ENCODE results near the gene RASEF. TPM values are rescaled to one million over a fixed set of nuclear protein-coding genes. Genes with fewer than 3 reads are reported as not detected.

RASEF gene
- polyA plus RNA-seq, 1 experiment: 0.05 TPM

GRCh38 chr9:83041771-83042170 is 21.2 kb downstream of the RASEF start:
- no peak overlapping the region for H3K27ac ChIP-seq (ENCODE audit: low read depth, low read length)

GRCh38 chr9:83039303-83039702 is 23.6 kb downstream of the RASEF start:
- no peak overlapping the region for H3K27ac ChIP-seq (ENCODE audit: low read depth, low read length)
- no peaks in the 10 kb centered on the region for H3K27me3 ChIP-seq (ENCODE audit: control insufficient read depth, insufficient read depth, low read length)
- ChIA-PET POLR2A (no interaction called here), CTCF (no interaction called here)
- no peaks in the 10 kb centered on the region for H3K9me3 ChIP-seq (ENCODE audit: control insufficient read depth, insufficient read depth, low read length)
- DNase-seq (ENCODE audit: low read depth, low spot score): no peak
- no peak overlapping the region for H3K4me3 ChIP-seq (ENCODE audit: low read depth, low read length)
- no peak for TF ChIP-seq CTCF (IDR thresholded peaks at IDR 0.05; ENCODE audit: low read depth, low read length)

More at GRCh38 chr9:83041771-83042170, 21.2 kb downstream of the RASEF start:
- no peak for DNase-seq (ENCODE audit: low read depth, low spot score)
- Histone ChIP-seq H3K27me3 (ENCODE audit: control insufficient read depth, insufficient read depth, low read length) (peaks cover 6% of the 10 kb centered on the region), H3K4me3 (ENCODE audit: low read depth, low read length) (no peak overlapping the region), H3K9me3 (ENCODE audit: control insufficient read depth, insufficient read depth, low read length) (no peaks in the 10 kb centered on the region)
- ChIA-PET CTCF (interaction anchor here (0.7 kb wide), 1 partner anchor 21 kb away, joined by 3 read pairs; no protein-coding TSS in a partner anchor), POLR2A (no interaction called here)
- TF ChIP-seq CTCF (IDR thresholded peaks at IDR 0.05; ENCODE audit: low read depth, low read length): no peak

- no peak for TF ChIP-seq CTCF (IDR thresholded peaks at IDR 0.05; ENCODE audit: low read depth, low read length)
- no peak overlapping the region for H3K4me3 ChIP-seq (ENCODE audit: low read depth, low read length)
- H3K27me3 ChIP-seq (ENCODE audit: control insufficient read depth, insufficient read depth, low read length): no peaks in the 10 kb centered on the region
- no peak for DNase-seq (ENCODE audit: low read depth, low spot score)
- no peak overlapping the region for H3K27ac ChIP-seq (ENCODE audit: low read depth, low read length)
- CTCF ChIA-PET: no interaction called here
- H3K9me3 ChIP-seq (ENCODE audit: control insufficient read depth, insufficient read depth, low read length): no peaks in the 10 kb centered on the region
- POLR2A ChIA-PET: no interaction called here
Observed at GRCh38 chr9:83036043-83036442, 26.9 kb downstream of the RASEF start.

- ChIA-PET CTCF (no interaction called here), POLR2A (no interaction called here)
- Histone ChIP-seq H3K4me3 (ENCODE audit: low read depth, low read length) (no peak overlapping the region), H3K27ac (ENCODE audit: low read depth, low read length) (no peak overlapping the region), H3K27me3 (ENCODE audit: control insufficient read depth, insufficient read depth, low read length) (no peaks in the 10 kb centered on the region), H3K9me3 (ENCODE audit: control insufficient read depth, insufficient read depth, low read length) (no peaks in the 10 kb centered on the region)
- DNase-seq (ENCODE audit: low read depth, low spot score): no peak
- no peak for TF ChIP-seq CTCF (IDR thresholded peaks at IDR 0.05; ENCODE audit: low read depth, low read length)
Observed at GRCh38 chr9:83035143-83035542, 27.8 kb downstream of the RASEF start.

GRCh38 chr9:83034587-83034986 is 28.4 kb downstream of the RASEF start:
- H3K9me3 ChIP-seq (ENCODE audit: control insufficient read depth, insufficient read depth, low read length): no peaks in the 10 kb centered on the region
- no peak for DNase-seq (ENCODE audit: low read depth, low spot score)
- CTCF ChIA-PET: no interaction called here
- no peaks in the 10 kb centered on the region for H3K27me3 ChIP-seq (ENCODE audit: control insufficient read depth, insufficient read depth, low read length)
- no peak for TF ChIP-seq CTCF (IDR thresholded peaks at IDR 0.05; ENCODE audit: low read depth, low read length)
- POLR2A ChIA-PET: no interaction called here
- H3K27ac ChIP-seq (ENCODE audit: low read depth, low read length): no peak overlapping the region
- H3K4me3 ChIP-seq (ENCODE audit: low read depth, low read length): no peak overlapping the region

Measured in AG04450 (cell line).